WI38 (cell line): Measurements from ENCODE around the gene LAPTM5.

ENCODE experiments used
- H3K4me3 ChIP-seq: 2 replicates; pipeline ENCODE4 v1.5.1; 2011; ENCODE audit warnings: low read depth, mild to moderate bottlenecking, control low read depth, low read length
- TF ChIP-seq, protein P1 (sequence below): IDR thresholded peaks from 2 replicates; pipeline ENCODE4 v1.5.1; 2012; ENCODE audit warnings: low read depth, mild to moderate bottlenecking, control low read depth, low read length

Gene LAPTM5

DNA sequence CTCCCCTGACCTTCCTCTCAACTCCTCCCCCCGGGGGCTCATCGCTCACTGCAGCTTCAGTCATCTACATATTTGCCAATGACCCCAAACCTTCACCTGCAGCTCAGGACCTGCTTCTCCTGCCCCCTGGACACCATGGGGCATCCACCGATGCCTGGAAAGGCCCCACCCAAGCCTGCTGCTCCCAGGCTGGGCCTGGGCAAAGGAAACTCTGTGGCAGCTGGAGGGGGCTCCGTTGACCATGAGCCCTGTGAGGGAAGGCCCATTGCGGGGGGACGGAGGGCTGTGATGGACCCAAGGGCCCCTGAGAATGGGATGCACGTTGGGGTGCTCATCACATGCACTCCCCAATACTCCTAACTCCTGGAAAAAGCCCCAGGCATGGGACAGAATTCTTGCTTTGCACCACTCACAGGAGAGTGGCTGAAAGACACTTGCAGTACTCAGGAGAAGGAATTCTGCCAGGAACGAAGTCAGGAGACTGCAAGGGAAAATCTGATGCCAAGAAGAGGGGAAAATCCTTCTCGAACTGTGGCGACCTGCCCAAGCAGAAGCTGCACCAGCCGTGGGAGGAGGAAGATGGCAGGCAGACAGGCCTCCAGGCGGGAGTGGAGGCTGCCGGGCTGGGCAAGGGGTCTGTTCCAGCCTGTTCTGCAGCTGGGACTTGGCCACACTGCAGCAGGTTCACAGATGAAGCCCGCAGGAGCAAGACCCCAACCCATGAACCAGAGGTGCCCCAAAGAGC lies 52.6 kb downstream of the LAPTM5 start:
- TF ChIP-seq, protein P1, sequence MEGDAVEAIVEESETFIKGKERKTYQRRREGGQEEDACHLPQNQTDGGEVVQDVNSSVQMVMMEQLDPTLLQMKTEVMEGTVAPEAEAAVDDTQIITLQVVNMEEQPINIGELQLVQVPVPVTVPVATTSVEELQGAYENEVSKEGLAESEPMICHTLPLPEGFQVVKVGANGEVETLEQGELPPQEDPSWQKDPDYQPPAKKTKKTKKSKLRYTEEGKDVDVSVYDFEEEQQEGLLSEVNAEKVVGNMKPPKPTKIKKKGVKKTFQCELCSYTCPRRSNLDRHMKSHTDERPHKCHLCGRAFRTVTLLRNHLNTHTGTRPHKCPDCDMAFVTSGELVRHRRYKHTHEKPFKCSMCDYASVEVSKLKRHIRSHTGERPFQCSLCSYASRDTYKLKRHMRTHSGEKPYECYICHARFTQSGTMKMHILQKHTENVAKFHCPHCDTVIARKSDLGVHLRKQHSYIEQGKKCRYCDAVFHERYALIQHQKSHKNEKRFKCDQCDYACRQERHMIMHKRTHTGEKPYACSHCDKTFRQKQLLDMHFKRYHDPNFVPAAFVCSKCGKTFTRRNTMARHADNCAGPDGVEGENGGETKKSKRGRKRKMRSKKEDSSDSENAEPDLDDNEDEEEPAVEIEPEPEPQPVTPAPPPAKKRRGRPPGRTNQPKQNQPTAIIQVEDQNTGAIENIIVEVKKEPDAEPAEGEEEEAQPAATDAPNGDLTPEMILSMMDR = no peak
- no peak overlapping the region for H3K4me3 ChIP-seq

DNA sequence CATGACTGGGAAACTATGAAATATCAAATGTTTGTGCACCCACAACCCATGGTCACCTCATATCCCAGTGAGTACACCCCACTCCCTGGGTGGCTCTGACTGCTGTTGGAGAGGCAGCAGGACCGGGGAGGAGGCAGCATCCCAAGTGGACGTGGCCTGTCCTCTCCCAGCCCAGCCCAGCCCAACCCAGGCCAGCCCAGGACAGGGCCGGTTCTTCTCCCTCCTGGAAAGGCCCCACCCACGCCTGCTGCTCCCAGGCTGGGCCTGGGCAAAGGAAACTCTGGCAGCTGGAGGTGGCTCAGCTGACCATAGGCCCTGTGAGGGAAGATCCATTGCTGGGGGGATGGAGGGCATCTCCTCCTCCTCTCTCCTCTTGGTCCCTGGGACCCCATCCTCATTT lies 53.3 kb downstream of the LAPTM5 start:
- TF ChIP-seq, protein P1 = no peak

DNA sequence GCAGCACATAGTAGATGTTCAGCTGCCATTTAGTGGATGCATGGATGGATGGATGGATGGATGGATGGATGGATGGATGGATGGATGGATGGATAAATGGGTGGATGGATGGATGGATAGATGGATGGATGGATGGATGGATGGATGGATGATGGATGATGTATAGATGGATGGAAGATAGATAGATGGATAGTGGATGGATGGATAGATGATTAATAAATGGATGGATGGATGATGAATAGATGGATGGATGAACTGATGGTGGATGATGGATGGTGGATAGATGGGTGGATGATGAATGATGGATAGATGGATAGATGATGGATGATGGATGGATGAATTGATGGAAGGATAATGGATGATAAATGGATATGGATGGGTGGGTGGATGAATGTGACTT lies 54.8 kb downstream of the LAPTM5 start:
- TF ChIP-seq, protein P1 = no peak
- H3K4me3 ChIP-seq = no peak overlapping the region

More for the DNA sequence above, 53.3 kb downstream of the LAPTM5 start:
- no peak overlapping the region for H3K4me3 ChIP-seq

DNA sequence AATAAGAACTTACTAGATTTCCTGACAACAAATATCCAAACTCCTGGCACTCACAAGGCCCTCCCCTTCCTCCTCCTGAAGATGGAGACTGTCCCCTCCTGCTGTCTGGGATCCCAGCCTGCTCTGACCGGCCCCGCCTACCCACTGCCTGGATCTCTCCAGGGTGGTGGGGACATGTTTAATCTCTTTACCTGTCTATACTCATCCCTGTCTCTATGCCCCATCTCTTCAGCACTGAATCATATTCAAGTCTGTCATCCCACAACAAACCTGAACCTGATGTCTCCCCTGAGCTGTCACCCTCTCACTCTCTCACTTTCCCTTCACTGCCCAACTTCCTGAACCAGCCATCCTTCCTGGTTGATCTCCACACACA lies 56.3 kb downstream of the LAPTM5 start:
- TF ChIP-seq, protein P1 = no peak
- H3K4me3 ChIP-seq = no peak overlapping the region

DNA sequence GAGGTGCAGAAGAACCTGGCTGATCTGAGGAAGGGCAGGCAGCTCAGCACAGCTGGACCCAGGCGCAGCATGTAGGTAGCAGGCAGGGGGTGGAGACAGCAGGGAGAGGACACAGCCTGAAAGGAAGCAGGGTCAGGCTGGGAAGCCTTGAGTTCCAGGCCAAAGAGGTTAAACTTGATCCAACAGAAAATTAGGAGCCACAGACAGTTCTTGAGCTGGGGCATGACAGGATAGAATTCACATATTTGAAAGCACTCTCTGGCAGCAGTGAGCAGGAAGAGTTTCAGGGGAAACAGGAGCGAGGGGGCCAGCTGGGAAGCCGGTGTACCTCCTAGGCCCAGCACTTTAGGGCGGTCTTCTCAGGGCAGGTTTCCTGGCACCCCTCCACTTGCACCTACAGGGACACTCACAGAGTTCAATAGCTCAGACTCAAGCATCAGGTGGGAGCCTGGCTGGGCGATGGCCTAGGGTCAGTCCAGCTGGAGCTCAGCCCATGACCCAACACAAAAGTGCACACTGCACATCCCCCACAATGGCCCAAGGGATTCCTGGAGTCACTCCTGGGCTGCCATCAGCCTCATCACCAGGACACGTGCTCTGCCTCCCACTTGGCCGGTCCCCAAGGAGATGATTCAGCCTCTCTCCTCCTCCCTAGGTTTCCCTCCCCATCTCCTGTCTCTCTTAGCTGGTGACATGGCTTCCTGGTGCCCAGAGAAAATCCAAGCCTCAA lies 56.9 kb downstream of the LAPTM5 start:
- H3K4me3 ChIP-seq = no peak overlapping the region
- TF ChIP-seq, protein P1 = no peak

DNA sequence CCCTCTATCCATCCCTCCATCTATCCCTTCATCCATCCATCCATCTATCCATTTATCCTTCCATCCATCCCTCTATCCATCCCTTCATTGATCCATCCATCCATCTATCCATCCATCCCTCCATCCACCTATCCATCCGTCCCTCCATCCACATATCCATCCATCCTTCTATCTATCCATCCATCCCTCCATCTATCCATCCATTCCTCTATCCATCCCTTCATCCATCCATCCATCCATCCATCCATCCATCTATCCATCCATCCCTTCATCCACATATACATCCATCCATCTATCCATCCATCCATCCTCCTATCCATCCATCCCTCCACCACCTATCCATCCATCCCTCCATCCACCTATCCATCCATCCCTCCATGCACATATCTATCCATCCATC lies 57.8 kb downstream of the LAPTM5 start:
- TF ChIP-seq, protein P1 = no peak
- no peak overlapping the region for H3K4me3 ChIP-seq

DNA sequence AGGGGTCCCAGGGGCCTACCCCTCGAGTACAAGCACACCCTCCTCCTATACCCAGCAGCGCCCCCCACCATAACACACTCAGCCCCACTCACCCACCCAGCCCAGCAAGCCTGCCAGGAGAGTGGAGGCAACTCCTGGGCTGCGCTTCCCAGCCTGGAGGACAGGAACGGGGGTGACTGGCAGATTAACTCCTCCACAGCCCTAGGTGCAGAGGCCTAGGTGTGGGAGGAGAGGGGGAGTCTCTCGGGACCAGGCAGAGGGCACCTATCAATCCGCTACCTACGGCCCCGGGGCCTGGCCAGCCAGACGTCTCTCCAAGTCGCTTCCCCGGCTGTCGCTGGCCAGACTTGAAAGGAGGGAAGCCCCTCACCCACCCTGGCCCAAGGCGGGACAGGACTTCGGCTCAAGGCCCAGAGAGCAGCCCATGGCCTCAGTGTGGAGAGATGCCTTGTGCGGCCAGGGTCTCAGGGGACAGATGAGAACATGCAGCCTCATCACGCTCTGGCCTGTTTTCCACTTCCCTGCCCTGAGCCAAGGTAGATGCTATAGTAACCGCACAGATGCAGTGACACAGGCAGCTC lies 59.1 kb downstream of the LAPTM5 start:
- TF ChIP-seq, protein P1 = no peak
- H3K4me3 ChIP-seq = no peak overlapping the region
